ENCODE measurements around the gene TBX4.
A peak's percentile ranks its signal among the peaks of the same experiment; 100 is the strongest.

The TBX4 gene

GRCh38 chr17:61412143-61412859 is 39.9 kb upstream of the TBX4 start:
- H3K4me3 ChIP-seq (ENCODE audit: low read length), result peak overlapping the region; percentile 42
- DNase-seq (ENCODE audit: low read depth, low spot score), result no peak

GRCh38 chr17:61412860-61413660 is 39.2 kb upstream of the TBX4 start:
- no peak for DNase-seq (ENCODE audit: low read depth, low spot score)
- H3K4me3 ChIP-seq (ENCODE audit: low read length), result peak overlapping the region; percentile 42; the same call in 1 of the 2 replicates

- DNase-seq (ENCODE audit: low read depth, low spot score), result no peak
Observed at GRCh38 chr17:61413661-61414126, 38.5 kb upstream of the TBX4 start.

GRCh38 chr17:61414141-61414935 is 37.9 kb upstream of the TBX4 start:
- DNase-seq (ENCODE audit: low read depth, low spot score), result no peak
- H3K4me3 ChIP-seq (ENCODE audit: low read length), result no peak overlapping the region

More at GRCh38 chr17:61413661-61414126, 38.5 kb upstream of the TBX4 start:
- H3K4me3 ChIP-seq (ENCODE audit: low read length), result no peak overlapping the region

- H3K4me3 ChIP-seq (ENCODE audit: low read length), result no peak overlapping the region
- no peak for DNase-seq (ENCODE audit: low read depth, low spot score)
Observed at GRCh38 chr17:61414936-61415251, 37.3 kb upstream of the TBX4 start.

- no peak overlapping the region for H3K4me3 ChIP-seq (ENCODE audit: low read length)
- no peak for DNase-seq (ENCODE audit: low read depth, low spot score)
Observed at GRCh38 chr17:61415374-61416210, 36.6 kb upstream of the TBX4 start.

- DNase-seq (ENCODE audit: low read depth, low spot score), result no peak
- no peak overlapping the region for H3K4me3 ChIP-seq (ENCODE audit: low read length)
Observed at GRCh38 chr17:61416211-61416539, 36.0 kb upstream of the TBX4 start.

GRCh38 chr17:61416540-61417363 is 35.5 kb upstream of the TBX4 start:
- no peak for DNase-seq (ENCODE audit: low read depth, low spot score)
- H3K4me3 ChIP-seq (ENCODE audit: low read length), result no peak overlapping the region

GRCh38 chr17:61418449-61418848 is 33.8 kb upstream of the TBX4 start:
- no peak for DNase-seq (ENCODE audit: low read depth, low spot score)
- H3K4me3 ChIP-seq (ENCODE audit: low read length), result no peak overlapping the region

GRCh38 chr17:61419496-61420046 is 32.7 kb upstream of the TBX4 start:
- H3K4me3 ChIP-seq (ENCODE audit: low read length), result no peak overlapping the region
- DNase-seq (ENCODE audit: low read depth, low spot score), result no peak

- DNase-seq (ENCODE audit: low read depth, low spot score), result peak; percentile 95
- H3K4me3 ChIP-seq (ENCODE audit: low read length), result no peak overlapping the region
Observed at GRCh38 chr17:61420052-61420451, 32.2 kb upstream of the TBX4 start.

GRCh38 chr17:61420745-61421398 is 31.4 kb upstream of the TBX4 start:
- DNase-seq (ENCODE audit: low read depth, low spot score), result no peak
- H3K4me3 ChIP-seq (ENCODE audit: low read length), result no peak overlapping the region

GRCh38 chr17:61421460-61421859 is 30.8 kb upstream of the TBX4 start:
- no peak for DNase-seq (ENCODE audit: low read depth, low spot score)
- H3K4me3 ChIP-seq (ENCODE audit: low read length), result no peak overlapping the region

GRCh38 chr17:61422116-61422799 is 30.0 kb upstream of the TBX4 start:
- H3K4me3 ChIP-seq (ENCODE audit: low read length), result no peak overlapping the region
- DNase-seq (ENCODE audit: low read depth, low spot score), result no peak

GRCh38 chr17:61422869-61423268 is 29.4 kb upstream of the TBX4 start:
- DNase-seq (ENCODE audit: low read depth, low spot score), result no peak
- no peak overlapping the region for H3K4me3 ChIP-seq (ENCODE audit: low read length)

GRCh38 chr17:61423967-61424649 is 28.1 kb upstream of the TBX4 start:
- no peak for DNase-seq (ENCODE audit: low read depth, low spot score)
- no peak overlapping the region for H3K4me3 ChIP-seq (ENCODE audit: low read length)
